ENCODE measurements around the gene TOB1.

DNA sequence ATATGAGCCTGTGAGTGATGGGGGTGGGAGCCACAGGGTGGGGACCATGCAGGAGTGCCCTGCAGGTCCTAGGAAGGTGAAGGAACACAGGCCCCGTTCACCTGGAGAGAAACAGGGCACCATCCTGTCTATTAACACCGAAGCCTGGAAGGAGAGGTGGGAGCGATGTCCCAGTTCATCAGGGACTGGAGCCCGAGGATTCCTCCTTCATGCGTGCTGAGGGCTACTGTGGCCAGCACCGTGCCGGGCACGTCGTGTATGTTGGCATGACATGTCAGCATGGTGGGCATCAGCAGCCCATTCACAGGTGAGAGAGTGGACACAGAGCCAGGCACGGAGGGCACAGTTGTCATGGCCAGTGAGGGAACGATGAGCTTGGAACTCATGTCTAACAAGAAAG lies 29.3 kb downstream of the TOB1 start:
- TF ChIP-seq, protein P1, sequence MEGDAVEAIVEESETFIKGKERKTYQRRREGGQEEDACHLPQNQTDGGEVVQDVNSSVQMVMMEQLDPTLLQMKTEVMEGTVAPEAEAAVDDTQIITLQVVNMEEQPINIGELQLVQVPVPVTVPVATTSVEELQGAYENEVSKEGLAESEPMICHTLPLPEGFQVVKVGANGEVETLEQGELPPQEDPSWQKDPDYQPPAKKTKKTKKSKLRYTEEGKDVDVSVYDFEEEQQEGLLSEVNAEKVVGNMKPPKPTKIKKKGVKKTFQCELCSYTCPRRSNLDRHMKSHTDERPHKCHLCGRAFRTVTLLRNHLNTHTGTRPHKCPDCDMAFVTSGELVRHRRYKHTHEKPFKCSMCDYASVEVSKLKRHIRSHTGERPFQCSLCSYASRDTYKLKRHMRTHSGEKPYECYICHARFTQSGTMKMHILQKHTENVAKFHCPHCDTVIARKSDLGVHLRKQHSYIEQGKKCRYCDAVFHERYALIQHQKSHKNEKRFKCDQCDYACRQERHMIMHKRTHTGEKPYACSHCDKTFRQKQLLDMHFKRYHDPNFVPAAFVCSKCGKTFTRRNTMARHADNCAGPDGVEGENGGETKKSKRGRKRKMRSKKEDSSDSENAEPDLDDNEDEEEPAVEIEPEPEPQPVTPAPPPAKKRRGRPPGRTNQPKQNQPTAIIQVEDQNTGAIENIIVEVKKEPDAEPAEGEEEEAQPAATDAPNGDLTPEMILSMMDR (conservative IDR thresholded peaks at IDR 0.05) = no peak
- no peak for TF ChIP-seq EZH2 (IDR thresholded peaks at IDR 0.05; ENCODE audit: low read depth)

All from PC-9 (cell line).